EL (cell line): Measurements from ENCODE around the gene GDPD1.
"Not testable (repeated sequence)": the region's sequence is repeated elsewhere in the genome, so short reads cannot be mapped to it uniquely, and the experiment has no call there.

Source experiments
- DNase-seq: peaks from one replicate; pipeline ENCODE4 v3.0.0-alpha.2; 2016

GDPD1 gene

DNA sequence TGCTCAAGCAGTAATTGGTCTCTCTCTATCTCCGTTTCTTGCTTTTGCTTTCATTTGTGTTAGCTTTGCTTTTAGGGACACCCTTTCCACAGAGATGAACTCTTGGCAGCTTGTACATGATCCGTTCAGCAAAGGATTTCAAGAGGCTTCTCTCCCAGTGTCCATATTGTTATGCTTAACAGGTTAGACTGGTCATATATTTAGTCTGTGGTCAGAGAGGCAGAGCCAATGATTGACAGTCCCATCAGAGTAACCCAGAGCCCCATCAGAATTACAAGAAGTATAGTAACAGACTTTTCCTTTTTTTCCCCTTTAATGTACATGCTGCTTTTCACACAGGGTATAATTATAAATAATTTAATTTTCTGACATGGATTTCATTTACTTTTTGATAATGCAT lies 34.4 kb downstream of the GDPD1 start:
- no peak for DNase-seq

DNA sequence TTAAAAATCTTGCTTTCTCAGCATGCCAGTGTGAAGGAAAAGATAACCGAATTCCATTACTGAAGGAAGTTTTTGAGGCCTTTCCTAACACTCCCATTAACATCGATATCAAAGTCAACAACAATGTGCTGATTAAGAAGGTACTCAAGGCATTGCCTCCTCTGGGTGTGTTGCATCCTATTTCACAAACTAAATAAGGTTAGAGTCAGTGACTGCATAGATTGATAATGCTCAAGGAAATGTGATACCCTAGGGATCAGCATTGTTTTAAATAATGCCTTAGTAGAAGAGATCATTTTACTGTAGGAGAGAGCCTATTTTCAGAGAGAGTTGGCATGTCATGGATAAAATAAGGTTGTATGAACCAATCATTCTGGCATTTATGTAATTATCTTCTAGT lies 36.8 kb downstream of the GDPD1 start:
- no peak for DNase-seq

GRCh38 chr17:59260722-59261121 lies 40.4 kb downstream of the GDPD1 start:
- no peak for DNase-seq

DNA sequence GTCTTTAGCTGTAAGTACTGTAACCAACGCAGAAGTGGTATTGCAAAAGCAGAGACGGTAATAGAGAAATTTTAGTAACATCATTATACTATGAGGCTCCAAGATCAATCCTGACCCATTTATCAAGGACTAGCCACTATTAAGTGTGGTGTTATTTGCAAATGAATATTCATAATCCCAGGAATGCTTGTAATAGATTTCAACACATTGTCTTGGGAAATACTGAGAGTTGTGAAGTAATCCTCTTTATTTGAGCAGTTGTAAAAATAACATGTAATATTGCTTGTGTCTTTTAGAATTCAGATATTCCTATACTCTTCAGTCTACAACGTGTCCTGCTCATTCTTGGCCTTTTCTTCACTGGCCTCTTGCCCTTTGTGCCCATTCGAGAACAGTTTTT lies 46.4 kb downstream of the GDPD1 start:
- DNase-seq = no peak

- no peak for DNase-seq
Measured at GRCh38 chr17:59267776-59268175, 47.5 kb downstream of the GDPD1 start.

DNA sequence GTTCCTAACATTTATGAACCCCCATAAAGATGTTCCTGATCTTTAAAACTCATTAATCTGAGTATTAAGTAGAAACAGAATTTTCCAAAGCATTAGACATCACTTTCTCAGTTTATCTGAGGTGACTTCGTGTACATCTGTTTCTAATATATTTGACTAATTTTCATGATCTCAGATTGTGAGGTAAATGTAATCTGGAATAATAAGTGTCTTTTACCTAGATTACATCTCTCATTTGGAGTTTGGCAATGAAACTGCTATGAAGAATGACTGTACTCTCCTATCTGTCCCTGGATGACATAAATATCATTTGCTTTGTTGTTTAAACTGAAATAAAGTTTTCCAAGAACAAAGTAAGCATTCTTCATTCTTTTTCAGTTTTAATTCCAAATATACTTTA lies 55.3 kb downstream of the GDPD1 start:
- DNase-seq = no peak

DNA sequence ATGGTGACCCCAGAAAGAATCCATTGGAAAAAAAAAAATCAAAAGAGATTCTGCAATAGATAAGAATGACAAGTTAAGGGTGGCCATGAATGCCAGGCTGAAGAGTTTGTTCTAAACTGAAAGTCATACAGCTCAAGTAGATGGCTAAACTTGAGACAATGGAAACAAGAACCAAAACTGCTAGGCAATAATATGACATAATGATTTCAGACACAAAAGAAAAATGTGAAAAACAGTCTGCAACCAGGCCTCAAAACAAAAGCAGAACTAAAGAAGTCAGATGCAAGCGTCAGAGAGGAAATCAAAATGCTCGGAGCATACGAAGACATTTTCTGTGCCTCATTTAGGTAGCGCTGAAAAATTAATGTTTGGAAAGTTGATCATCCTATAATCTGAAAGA lies 56.7 kb downstream of the GDPD1 start:
- DNase-seq = no peak

DNA sequence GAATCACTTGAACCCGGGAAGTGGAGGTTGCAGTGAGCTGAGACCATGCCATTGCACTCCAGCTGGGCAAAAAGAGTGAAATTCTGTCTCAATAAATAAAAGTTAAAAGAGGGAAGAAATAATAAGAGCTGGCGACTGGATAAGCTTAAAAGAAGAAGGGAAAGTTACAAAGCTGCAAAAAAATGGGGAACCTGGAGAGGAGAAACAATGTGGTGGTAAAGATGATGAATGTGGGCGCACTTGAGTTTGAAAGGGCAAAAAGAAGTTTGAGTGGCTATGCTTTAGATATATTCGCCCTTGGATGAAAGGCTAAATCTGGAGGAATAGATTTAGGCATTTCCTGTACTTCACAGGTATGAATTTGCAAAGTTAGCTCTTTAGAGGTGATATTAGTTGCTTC lies 58.1 kb downstream of the GDPD1 start:
- no peak for DNase-seq

GRCh38 chr17:59284317-59284716 lies 64.0 kb downstream of the GDPD1 start:
- DNase-seq = no peak

GRCh38 chr17:59287452-59287851 lies 67.1 kb downstream of the GDPD1 start:
- peak; percentile 51 for DNase-seq

DNA sequence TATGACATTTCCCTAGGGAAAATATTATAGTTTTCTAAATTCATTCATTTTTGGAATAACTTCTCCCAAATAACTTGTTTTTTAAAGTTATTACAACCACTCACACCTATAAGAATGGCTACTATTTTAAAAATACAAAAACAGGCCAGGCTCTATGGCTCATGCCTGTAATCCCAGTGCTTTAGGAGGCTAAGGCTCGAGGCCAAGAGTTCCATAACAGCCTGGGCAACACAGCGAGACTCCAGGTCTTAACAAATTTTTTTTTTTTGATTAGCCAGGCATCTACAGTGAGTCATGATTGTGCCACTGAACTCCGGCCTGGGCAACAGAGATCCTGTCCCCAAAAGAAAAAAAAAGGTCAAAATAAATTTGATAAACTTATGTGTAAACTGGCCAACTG lies 67.6 kb downstream of the GDPD1 start:
- DNase-seq = no peak

GRCh38 chr17:59289981-59290301 lies 69.6 kb downstream of the GDPD1 start:
- DNase-seq = no peak

DNA sequence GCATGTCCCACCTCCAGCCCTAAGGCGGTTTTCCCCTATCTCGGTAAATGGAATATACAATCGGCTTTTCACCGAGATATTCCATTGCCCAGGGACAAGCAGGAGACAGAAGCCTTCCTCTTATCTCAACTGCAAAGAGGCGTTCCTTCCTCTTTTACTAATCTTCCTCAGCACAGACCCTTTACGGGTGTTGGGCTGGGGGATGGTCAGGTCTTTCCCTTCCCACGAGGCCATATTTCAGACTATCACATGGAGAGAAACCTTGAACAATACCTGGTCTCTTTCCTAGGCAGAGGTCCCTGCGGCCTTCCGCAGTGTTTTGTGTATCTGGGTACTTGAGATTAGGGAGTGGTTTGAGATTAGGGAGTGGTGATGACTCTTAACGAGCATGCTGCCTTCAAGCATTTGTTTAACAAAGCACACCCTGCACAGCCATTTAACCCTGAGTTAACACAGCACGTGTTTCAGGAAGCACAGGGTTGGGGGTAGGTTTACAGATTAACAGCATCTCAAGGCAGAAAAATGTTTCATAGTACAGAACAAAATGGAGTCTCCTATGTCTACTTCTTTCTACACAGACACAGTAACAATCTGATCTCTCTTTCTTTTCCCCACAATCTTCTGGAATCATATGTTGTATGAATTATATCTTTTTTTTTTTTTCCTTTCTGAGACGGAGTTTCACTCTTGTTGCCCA lies 70.1 kb downstream of the GDPD1 start:
- DNase-seq = not testable (repeated sequence)

DNA sequence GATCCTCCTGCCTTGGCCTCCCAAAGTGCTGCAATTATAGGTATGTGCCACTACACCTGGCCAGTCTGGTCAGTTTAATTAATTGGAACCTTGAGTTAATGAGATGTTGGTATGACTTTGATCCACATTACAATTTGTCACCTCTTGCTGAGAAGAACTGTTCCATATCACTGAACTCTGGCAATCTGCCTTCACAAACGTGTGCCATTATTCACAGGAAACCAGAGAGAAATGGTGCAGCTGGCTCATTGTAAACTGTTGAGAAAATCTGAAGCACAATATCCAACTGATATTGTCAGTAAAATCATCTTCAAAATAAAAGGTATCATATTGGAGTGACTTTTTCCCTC lies 71.8 kb downstream of the GDPD1 start:
- DNase-seq = no peak

DNA sequence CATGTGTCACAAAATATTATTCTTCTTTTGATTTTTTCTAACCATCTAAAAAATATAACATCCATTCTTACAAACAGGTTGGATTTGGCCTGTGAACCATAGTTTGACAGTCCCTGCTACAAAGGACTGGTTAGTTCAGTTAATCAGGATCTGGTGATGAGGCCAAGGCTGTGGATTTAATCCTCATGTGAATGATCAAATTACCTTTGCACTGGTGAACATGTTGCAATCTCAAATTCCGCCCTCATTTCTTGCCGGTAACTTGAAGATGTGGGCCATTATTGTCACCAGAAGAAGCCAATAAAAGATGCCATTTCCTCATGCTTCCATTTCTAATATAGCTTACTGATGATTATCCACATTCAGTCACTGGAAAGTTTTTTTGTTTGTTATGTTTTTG lies 75.9 kb downstream of the GDPD1 start:
- no peak for DNase-seq

GRCh38 chr17:59298521-59298920 lies 78.2 kb downstream of the GDPD1 start:
- DNase-seq = no peak

DNA sequence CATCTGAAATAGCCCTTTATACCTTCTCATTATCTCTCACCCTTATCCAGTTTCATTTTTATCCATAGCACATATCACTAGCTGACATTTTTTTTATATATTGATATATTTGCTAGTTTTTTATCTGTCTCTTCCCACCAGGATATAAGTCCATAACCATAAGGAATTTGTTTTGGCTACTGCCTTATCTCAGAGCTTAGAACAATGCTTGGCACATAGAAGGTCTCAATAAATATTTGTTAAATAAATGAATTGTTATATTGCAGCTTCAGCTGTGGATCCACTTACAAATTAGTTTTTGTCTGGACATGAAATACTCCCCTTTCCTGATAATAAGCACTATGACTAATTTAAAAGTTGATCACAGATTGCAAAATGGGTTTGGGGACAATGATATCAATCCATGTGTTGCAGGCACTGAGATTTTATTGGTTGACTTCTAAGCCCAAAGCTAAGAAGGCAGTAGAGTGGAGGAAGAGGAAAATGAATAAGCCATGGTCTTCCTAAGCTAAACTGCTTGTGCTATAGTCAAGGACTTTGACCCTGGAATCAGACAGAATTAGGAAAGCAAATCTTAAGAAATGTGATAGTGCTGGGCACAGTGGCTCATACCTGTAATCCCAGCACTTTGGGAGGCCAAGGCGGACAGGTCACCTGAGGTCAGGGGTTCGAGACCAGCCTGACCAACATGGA lies 79.2 kb downstream of the GDPD1 start:
- no peak for DNase-seq

DNA sequence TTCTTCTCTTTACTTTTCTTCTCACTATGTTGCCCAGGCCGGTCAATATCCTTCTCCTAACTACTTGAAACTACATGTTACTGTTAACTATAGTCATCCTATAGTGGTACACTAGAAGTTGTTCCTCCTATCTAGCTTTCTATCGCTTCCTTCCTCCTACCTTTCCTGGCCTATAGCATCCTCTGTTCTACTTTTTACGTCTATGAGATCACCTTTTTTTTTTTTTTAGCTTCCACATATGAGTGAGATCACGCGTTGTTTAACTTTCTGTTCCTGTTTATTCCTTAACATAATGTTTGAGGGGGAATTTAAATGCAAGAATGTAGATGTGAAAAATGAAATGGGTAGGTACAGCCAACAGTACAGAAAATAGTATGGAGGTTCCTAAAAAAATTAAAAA lies 80.6 kb downstream of the GDPD1 start:
- DNase-seq = no peak

DNA sequence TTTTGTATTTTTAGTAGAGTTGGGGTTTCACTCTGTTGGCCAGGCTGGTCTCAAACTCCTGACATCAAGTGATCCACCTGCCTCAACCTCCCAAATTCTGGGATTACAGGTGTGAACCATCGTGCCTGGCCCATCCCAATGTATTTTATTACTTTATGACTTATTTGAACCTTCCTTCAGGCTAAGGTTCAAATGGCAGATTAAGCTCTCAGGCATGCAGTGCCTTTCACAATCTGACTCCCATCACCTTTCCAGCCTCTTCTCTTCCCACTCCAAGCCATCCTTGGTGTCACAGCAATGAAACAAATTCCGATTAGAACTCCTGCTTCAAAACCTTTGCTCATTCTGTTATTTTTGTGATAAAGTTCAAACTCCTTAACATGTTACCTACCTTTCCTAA lies 84.5 kb downstream of the GDPD1 start:
- no peak for DNase-seq

DNA sequence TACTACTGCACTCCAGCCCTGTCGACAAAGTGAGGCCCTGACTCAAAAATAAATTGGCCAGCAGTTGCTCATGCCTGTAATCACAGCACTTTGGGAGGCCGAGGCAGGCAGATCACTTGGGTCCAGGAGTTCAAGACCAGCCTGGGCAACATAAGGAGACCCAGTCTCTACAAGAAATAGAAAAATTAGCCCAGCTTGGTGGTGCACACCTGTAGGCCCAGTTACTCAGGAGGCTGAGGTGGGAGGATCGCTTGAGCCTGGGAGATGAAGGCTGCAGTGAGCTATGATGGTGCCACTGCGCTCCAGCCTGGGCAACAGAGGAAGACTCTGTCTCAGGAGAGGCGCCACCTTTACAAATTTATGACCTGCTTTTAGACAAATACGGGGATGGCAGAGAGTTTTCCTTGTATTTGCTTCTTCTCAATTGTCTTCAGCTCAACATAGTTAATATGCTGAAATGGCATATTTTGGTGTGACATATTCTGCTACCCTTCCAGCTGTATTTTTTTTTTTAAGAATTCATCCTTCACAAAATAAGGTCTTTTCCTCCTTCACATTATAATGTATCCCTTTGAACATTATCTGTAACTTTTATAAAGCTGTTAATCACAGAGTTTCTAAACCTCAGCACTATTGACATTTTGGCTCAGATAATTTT lies 90.1 kb downstream of the GDPD1 start:
- DNase-seq = no peak

DNA sequence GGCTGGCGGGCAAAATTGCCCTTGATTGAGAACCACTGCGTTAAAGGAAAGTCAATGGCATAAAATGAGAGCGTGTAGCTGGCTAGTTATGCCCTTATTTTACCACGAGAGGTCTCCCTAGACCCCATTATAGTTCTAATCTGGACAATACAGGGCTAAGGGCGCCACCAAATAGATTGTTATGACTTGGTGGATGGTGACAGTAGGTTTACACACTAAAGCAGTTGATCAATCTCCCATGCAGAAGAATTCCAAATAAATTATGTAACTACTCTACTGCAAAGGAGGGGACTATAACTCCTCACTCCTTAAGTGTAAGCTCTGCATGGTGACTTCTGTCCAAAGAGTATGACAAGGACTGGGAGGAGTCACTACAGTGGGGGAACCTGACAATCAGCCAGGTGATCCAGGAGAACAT lies 90.7 kb downstream of the GDPD1 start:
- DNase-seq = peak; percentile 69

GRCh38 chr17:59311521-59311920 lies 91.2 kb downstream of the GDPD1 start:
- not testable (repeated sequence) for DNase-seq

DNA sequence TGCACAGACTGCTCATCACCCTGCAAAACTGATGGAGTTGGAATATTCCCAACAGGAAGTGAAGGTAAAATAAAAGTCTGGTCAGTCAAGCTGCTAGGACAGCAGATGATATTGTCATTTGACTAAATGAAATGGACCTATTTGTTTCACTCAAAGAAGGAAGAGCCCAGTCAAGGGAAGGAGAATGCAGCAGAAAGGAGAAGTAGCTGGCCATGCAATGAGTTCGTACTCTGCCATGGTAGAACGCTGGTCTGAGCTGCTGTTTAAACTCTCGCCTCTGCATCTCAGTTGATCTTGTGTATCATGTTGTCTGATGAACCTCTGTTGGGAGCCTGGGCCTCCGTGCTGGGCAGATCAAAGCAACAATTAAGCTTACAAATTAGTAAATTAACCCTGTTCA lies 95.6 kb downstream of the GDPD1 start:
- no peak for DNase-seq
